WTC11 (cell line): Measurements from ENCODE around the gene SPRR2B.

Source experiments
- KAT7 ChIP-seq: sonication (generic); formaldehyde crosslinking; IDR thresholded peaks from 2 replicates; pipeline ENCODE4 v1.8.1; 2023; ENCODE audit warnings: missing genetic modification reagents, mild to moderate bottlenecking, borderline replicate concordance
- TF ChIP-seq, protein P1 (sequence below): sonication (generic); formaldehyde crosslinking; IDR thresholded peaks from 2 replicates; pipeline ENCODE4 v1.8.0; 2022; ENCODE audit warnings: mild to moderate bottlenecking, missing genetic modification reagents

DNA sequence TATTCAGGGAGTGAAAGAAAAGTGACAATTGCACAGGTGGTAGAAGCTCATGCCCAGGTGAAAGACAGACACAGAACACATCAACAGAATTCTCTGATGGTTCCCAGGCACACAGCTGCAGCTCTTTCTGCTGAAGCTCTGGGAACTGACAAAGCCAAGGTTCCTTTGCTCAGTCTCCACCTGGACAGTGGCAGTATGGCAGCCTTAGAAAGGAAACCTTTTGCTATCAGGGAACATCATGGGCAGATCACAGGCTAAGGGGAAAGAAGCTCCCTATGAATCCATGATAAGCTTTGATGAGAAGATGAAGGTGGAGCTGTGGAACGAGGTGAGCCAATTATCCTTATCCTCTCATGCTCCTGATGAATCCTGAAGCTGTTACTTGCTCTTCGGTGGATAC, 1.2 kb downstream of the SPRR2B start:
- TF ChIP-seq, protein P1, sequence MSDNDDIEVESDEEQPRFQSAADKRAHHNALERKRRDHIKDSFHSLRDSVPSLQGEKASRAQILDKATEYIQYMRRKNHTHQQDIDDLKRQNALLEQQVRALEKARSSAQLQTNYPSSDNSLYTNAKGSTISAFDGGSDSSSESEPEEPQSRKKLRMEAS = no peak
- no peak for TF ChIP-seq KAT7 (CRISPR knock-in tag)
